ENCODE results near the gene GATA3.
A peak's percentile ranks its signal among the peaks of the same experiment; 100 is the strongest.
"Not testable (repeated sequence)": the region's sequence is repeated elsewhere in the genome, so short reads cannot be mapped to it uniquely, and the experiment has no call there.

The GATA3 gene

GRCh38 chr10:8054494-8055407, at the start of gene GATA3:
Gene GATA3, plus strand, starts transcription at chr10:8054688. Its CDS starts 968 bp downstream, at chr10:8055656.
- peak; percentile 79 for DNase-seq (ENCODE audit: low spot score)

GRCh38 chr10:8006274-8006999, 48.1 kb upstream of the GATA3 start:
- no peak for DNase-seq (ENCODE audit: low spot score)

- no peak for DNase-seq (ENCODE audit: low spot score)
Measured at GRCh38 chr10:8009031-8009430, 45.5 kb upstream of the GATA3 start.

- no peak for DNase-seq (ENCODE audit: low spot score)
Measured at GRCh38 chr10:8013006-8013405, 41.5 kb upstream of the GATA3 start.

- DNase-seq (ENCODE audit: low spot score) = no peak
Measured at GRCh38 chr10:8013619-8014018, 40.9 kb upstream of the GATA3 start.

GRCh38 chr10:8014649-8015048, 39.8 kb upstream of the GATA3 start:
- no peak for DNase-seq (ENCODE audit: low spot score)

GRCh38 chr10:8017277-8017676, 37.2 kb upstream of the GATA3 start:
- no peak for DNase-seq (ENCODE audit: low spot score)

GRCh38 chr10:8023321-8023720, 31.2 kb upstream of the GATA3 start:
- no peak for DNase-seq (ENCODE audit: low spot score)

GRCh38 chr10:8023851-8024250, 30.6 kb upstream of the GATA3 start:
- DNase-seq (ENCODE audit: low spot score) = no peak

GRCh38 chr10:8026349-8027259, 27.9 kb upstream of the GATA3 start:
- DNase-seq (ENCODE audit: low spot score) = no peak

GRCh38 chr10:8031211-8031610, 23.3 kb upstream of the GATA3 start:
- DNase-seq (ENCODE audit: low spot score) = not testable (repeated sequence)

GRCh38 chr10:8032558-8032957, 21.9 kb upstream of the GATA3 start:
- no peak for DNase-seq (ENCODE audit: low spot score)

GRCh38 chr10:8033812-8034465, 20.5 kb upstream of the GATA3 start:
- DNase-seq (ENCODE audit: low spot score) = no peak

- no peak for DNase-seq (ENCODE audit: low spot score)
Measured at GRCh38 chr10:8034466-8035005, 20.0 kb upstream of the GATA3 start.

- DNase-seq (ENCODE audit: low spot score) = no peak
Measured at GRCh38 chr10:8035006-8035640, 19.4 kb upstream of the GATA3 start.

- no peak for DNase-seq (ENCODE audit: low spot score)
Measured at GRCh38 chr10:8035641-8036470, 18.6 kb upstream of the GATA3 start.

GRCh38 chr10:8036506-8037198, 17.8 kb upstream of the GATA3 start:
- no peak for DNase-seq (ENCODE audit: low spot score)

- DNase-seq (ENCODE audit: low spot score) = no peak
Measured at GRCh38 chr10:8037199-8037801, 17.2 kb upstream of the GATA3 start.

All from hepatic stellate cell (primary cell).